CD4-positive, alpha-beta T cell treated with Interleukin-17A for 1 hour (primary cell): ENCODE measurements around the gene PPP1R3C.

ENCODE experiments used
- DNase-seq: peaks from one replicate; pipeline ENCODE4 v3.0.0-alpha.2; 2020

Gene PPP1R3C

GRCh38 chr10:91598211-91598977 lies 34.5 kb downstream of the PPP1R3C start:
- DNase-seq = no peak

GRCh38 chr10:91597197-91597881 lies 35.5 kb downstream of the PPP1R3C start:
- no peak for DNase-seq

- DNase-seq = no peak
Observed at GRCh38 chr10:91596825-91597196, 36.1 kb downstream of the PPP1R3C start.

GRCh38 chr10:91593834-91594233 lies 39.0 kb downstream of the PPP1R3C start:
- no peak for DNase-seq

- no peak for DNase-seq
Observed at GRCh38 chr10:91593366-91593765, 39.5 kb downstream of the PPP1R3C start.

GRCh38 chr10:91592266-91592975 lies 40.5 kb downstream of the PPP1R3C start:
- DNase-seq = no peak

GRCh38 chr10:91591797-91592174 lies 41.1 kb downstream of the PPP1R3C start:
- DNase-seq = no peak

- no peak for DNase-seq
Observed at GRCh38 chr10:91590904-91591796, 41.7 kb downstream of the PPP1R3C start.

GRCh38 chr10:91590142-91590903 lies 42.5 kb downstream of the PPP1R3C start:
- DNase-seq = no peak

GRCh38 chr10:91589658-91590035 lies 43.2 kb downstream of the PPP1R3C start:
- DNase-seq = no peak

- DNase-seq = no peak
Observed at GRCh38 chr10:91589015-91589657, 43.7 kb downstream of the PPP1R3C start.

- no peak for DNase-seq
Observed at GRCh38 chr10:91587710-91588638, 44.9 kb downstream of the PPP1R3C start.

GRCh38 chr10:91582153-91582554 lies 50.7 kb downstream of the PPP1R3C start:
- DNase-seq = no peak

GRCh38 chr10:91579329-91579985 lies 53.4 kb downstream of the PPP1R3C start:
- no peak for DNase-seq
